HG02938 (cell line): ENCODE results near the gene OR7A10.
"Not testable (repeated sequence)": the region's sequence is repeated elsewhere in the genome, so short reads cannot be mapped to it uniquely, and the experiment has no call there.

Source experiments
- ATAC-seq: cut with Tn5 transposase; IDR thresholded peaks from one replicate; pipeline ENCODE4 v1.9.1; 2021; ENCODE audit warnings: mild to moderate bottlenecking, moderate library complexity; ENCODE audit not compliant: unreplicated experiment

OR7A10 gene

GRCh38 chr19:14796021-14796420 is 52.7 kb downstream of the OR7A10 start:
- no peak for ATAC-seq

- no peak for ATAC-seq
Observed at GRCh38 chr19:14795078-14795721, 53.5 kb downstream of the OR7A10 start.

- not testable (repeated sequence) for ATAC-seq
Observed at GRCh38 chr19:14792250-14792649, 56.5 kb downstream of the OR7A10 start.
